Prostate gland (tissue), 2 donors: ENCODE data around the gene ADAMTS1.

Experiments
- CTCF ChIP-seq, 4 experiments: fragments of 200-600 bp in 2 of 4; fragments of 450-650 bp in 2 of 4; sonication (generic) in 2 of 4; IDR thresholded peaks; 1 replicate in 3 of 4; 2 replicates in 1 of 4; pipeline ENCODE4 v1.5.1; 2016 to 2019; ENCODE audit warnings: antibody characterized with exemption in 4 of 4, mild to moderate bottlenecking in 2 of 4, moderate library complexity in 2 of 4
- POLR2AphosphoS5 ChIP-seq: sonication (generic); formaldehyde crosslinking; IDR thresholded peaks from one replicate; pipeline ENCODE4 v1.6.1; 2017; ENCODE audit warnings: antibody characterized with exemption

- no peak for TF ChIP-seq CTCF (IDR thresholded peaks at IDR 0.05)
- no peak for TF ChIP-seq POLR2AphosphoS5
These were observed 31.7 kb downstream of the ADAMTS1 start for GRCh38 chr21:26813426-26813998.
